AG04450 (cell line): ENCODE data around the gene NR2F1. TPM values are rescaled to one million over a fixed set of nuclear protein-coding genes. Genes with fewer than 3 reads are reported as not detected.

Experiments used
- CTCF ChIA-PET: fragments of 300-600, 350-600 bp; formaldehyde crosslinking; extraction: SDS; loops from one replicate; lab custom pipeline; 2022; ENCODE audit warnings: antibody characterized with exemption, inconsistent platforms; lab: Charles Lee
- POLR2A ChIA-PET: fragments of 350-600 bp; formaldehyde crosslinking; extraction: SDS; loops from one replicate; lab custom pipeline; 2021; ENCODE audit warnings: antibody characterized with exemption, inconsistent platforms; lab: Yijun Ruan, JAX
- DNase-seq: peaks from one replicate; pipeline ENCODE4 v3.0.0-alpha.2; 2011; ENCODE audit warnings: low read depth, low spot score
- H3K27ac ChIP-seq: one replicate; pipeline ENCODE4 v1.5.1; 2012; ENCODE audit warnings: low read depth, low read length, control low read depth
- H3K27me3 ChIP-seq: one replicate; pipeline ENCODE4 v1.6.0; 2012; ENCODE audit warnings: low read length; ENCODE audit not compliant: control insufficient read depth, insufficient read depth
- H3K4me3 ChIP-seq: 2 replicates; pipeline ENCODE4 v1.5.1; 2011; ENCODE audit warnings: mild to moderate bottlenecking, low read depth, low read length, control low read depth
- H3K9me3 ChIP-seq: 2 replicates; pipeline ENCODE4 v1.5.1; 2012; ENCODE audit warnings: low read length; ENCODE audit not compliant: control insufficient read depth, insufficient read depth
- CTCF ChIP-seq: IDR thresholded peaks from 2 replicates; pipeline ENCODE4 v1.5.1; 2011; ENCODE audit warnings: low read depth, low read length, control low read depth, inconsistent platforms
- polyA plus RNA-seq: library from polyadenylated mRNA; depleted of rRNA; stranded (reverse); fragments of >200 nt; gene quantifications from 2 replicates; pipeline ENCODE4 v1.2.3, GENCODE V29; 2011

Gene NR2F1
- polyA plus RNA-seq, 1 experiment: 47.9 TPM

DNA sequence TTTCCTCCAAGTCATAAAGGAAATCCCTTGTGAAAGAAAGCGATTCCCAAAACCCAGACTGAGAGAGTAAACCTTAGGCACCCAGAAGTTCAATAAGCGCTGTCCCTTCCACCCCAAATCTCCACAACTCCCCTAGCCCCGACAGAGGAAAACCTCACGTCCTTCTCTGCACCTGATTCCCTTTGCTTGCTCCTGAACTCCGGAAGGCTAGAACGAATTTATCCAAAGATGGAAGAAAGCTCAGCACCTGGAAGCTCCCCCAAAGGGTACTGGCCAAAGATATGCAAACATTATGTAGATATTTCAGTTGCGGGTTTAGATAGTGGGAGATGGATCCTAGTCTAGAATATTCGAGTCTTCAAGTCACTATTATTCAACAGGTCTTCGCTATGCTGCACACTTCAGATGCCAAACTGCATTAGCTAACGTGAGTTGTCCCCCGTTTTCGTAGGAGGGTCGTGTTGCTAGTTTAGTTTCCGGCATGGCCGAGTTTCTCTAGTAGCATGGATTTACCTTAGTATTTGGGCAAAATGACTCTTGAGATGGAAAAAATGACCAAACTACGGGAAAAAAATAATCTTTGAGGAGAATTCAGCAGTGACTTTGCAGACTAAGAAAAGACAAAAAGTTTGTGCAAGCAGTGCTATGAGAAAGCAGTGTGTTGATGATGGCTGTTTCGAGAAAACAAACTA lies 27.7 kb downstream of the NR2F1 start:
- CTCF ChIA-PET: interaction anchor here (1.1 kb wide), 1 partner anchor 190 kb away, joined by 4 read pairs; no protein-coding TSS in a partner anchor
- POLR2A ChIA-PET: no interaction called here

GRCh38 chr5:93611273-93611975 lies 28.4 kb downstream of the NR2F1 start:
- no peak overlapping the region for H3K27ac ChIP-seq
- ChIA-PET POLR2A (interaction anchor here (1.5 kb wide), 1 partner anchor 9 kb away, joined by 4 read pairs; no protein-coding TSS in a partner anchor), CTCF (interaction anchor here (0.6 to 1.8 kb wide), 4 partner anchors 9 to 190 kb away, joined by 3 to 9 read pairs (median 4); no protein-coding TSS in a partner anchor)
- peak overlapping the region; percentile 45 for H3K4me3 ChIP-seq
- no peak for DNase-seq
- no peak for TF ChIP-seq CTCF
- H3K9me3 ChIP-seq: no peaks in the 10 kb centered on the region; the same call in 1 of the 2 replicates
- H3K27me3 ChIP-seq: peaks cover 21% of the 10 kb centered on the region

More for the DNA sequence above, 27.7 kb downstream of the NR2F1 start:
- H3K27me3 ChIP-seq: peaks cover 21% of the 10 kb centered on the region
- no peak for TF ChIP-seq CTCF
- no peaks in the 10 kb centered on the region; the same call in 1 of the 2 replicates for H3K9me3 ChIP-seq
- no peak overlapping the region for H3K4me3 ChIP-seq
- H3K27ac ChIP-seq: no peak overlapping the region
- DNase-seq: no peak

DNA sequence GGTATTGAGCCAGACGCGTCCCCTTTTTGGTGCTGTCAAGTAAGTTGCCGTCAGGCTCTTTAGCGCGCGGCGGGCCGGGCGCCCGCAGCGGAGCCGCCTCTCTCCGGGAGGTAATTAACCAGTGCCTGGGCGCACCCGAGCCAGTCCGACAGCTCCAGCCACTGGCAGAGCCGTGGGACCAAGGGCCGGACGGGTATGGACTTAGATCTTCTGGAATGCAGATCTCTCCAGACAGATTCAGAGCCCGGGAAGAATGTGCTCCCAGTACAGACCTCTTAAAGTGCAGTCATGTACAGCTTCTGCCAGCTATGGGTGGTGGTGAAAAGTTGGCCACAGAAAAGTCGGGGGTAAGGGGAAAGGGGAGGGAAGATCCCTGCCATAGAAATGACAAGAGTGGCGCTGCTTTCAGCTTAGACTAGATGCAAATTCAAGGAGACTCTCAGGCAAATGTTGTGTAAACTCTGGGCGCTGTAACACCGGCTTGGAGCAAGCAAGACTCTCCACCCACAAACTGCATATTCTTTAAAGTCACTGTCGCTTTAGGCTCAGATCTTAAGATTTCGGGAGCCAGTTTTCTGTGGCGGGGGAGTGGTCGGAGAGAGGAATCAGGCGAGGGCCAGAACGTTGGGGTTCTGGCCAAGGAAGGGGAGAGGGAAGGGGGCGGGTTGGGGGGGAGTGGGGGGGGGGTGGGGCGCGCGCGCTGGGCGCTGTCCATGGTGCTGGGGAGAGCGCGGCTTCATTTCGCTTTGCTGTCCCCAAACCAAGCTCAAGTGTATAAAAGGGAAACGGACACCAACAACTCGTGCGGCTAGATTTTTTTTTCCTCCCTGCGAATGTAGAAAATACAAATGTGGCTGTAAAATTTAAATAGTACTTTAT lies 29.2 kb downstream of the NR2F1 start:
- no peak for DNase-seq
- POLR2A ChIA-PET: interaction anchor here (0.7 to 1.5 kb wide), 2 partner anchors 8 to 192 kb away, joined by 3 to 4 read pairs; no protein-coding TSS in a partner anchor
- Histone ChIP-seq H3K4me3 (peak overlapping the region; percentile 45), H3K27me3 (peaks cover 21% of the 10 kb centered on the region), H3K27ac (no peak overlapping the region), H3K9me3 (no peaks in the 10 kb centered on the region; the same call in 1 of the 2 replicates)
- TF ChIP-seq CTCF: no peak
- CTCF ChIA-PET: interaction anchor here (0.6 to 1.8 kb wide), 5 partner anchors 8 to 189 kb away, joined by 3 to 9 read pairs (median 4); no protein-coding TSS in a partner anchor

DNA sequence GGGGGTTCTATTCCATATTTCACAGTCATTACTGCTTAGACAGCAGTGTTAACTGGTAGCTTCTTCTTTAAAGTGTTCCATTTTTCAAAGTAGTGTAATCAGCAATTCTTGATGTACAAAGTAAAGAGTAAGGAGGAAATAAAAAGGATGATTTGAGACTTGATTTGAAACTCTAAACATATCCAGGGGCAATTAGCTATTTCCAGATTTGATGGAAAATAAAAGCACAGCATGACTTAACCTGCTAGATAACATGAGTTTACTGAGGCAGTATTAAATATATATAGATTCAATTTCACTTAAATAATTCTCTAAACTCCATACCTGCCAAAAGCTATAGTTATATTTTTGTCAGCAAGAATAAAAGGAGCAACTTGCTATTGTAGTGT lies 29.8 kb downstream of the NR2F1 start:
- no peak overlapping the region for H3K4me3 ChIP-seq
- H3K27me3 ChIP-seq: peaks cover 21% of the 10 kb centered on the region
- H3K27ac ChIP-seq: no peak overlapping the region
- no peak for TF ChIP-seq CTCF
- POLR2A ChIA-PET: interaction anchor here (1.5 kb wide), 1 partner anchor 8 kb away, joined by 4 read pairs; no protein-coding TSS in a partner anchor
- no peak for DNase-seq
- CTCF ChIA-PET: interaction anchor here (0.6 to 1.8 kb wide), 4 partner anchors 10 to 188 kb away, joined by 4 to 9 read pairs (median 5); no protein-coding TSS in a partner anchor
- no peaks in the 10 kb centered on the region; the same call in 1 of the 2 replicates for H3K9me3 ChIP-seq
